Activated naive CD4-positive, alpha-beta T cell treated with anti-CD3 and anti-CD28 coated beads, Interleukin-2, amount 10 ng/mL, durations not matched to agents 7 days and 5 days (primary cell): ENCODE data around the gene NXPH2.
"Not testable (repeated sequence)": the region's sequence is repeated elsewhere in the genome, so short reads cannot be mapped to it uniquely, and the experiment has no call there.

Source experiments
- CTCF ChIA-PET: fragments of 350-600 bp; sonication (Branson Sonifier 250); formaldehyde crosslinking; loops from one replicate; lab custom pipeline; 2021; ENCODE audit warnings: antibody characterized with exemption; lab: Charles Lee
- DNase-seq: peaks from one replicate; pipeline ENCODE4 v3.0.0-alpha.2; 2020
- H3K27ac Mint-ChIP-seq: one replicate; pipeline ENCODE4 v1.8.0; 2021; ENCODE audit warnings: mild to moderate bottlenecking, moderate library complexity, mixed read lengths
- H3K27me3 Mint-ChIP-seq: one replicate; pipeline ENCODE4 v1.8.0; 2021; ENCODE audit warnings: mild to moderate bottlenecking, mixed read lengths
- H3K36me3 Mint-ChIP-seq: one replicate; pipeline ENCODE4 v1.8.0; 2021; ENCODE audit warnings: mixed read lengths
- H3K4me1 Mint-ChIP-seq: one replicate; pipeline ENCODE4 v1.8.0; 2021; ENCODE audit warnings: mixed read lengths
- H3K4me3 Mint-ChIP-seq: one replicate; pipeline ENCODE4 v1.8.0; 2021; ENCODE audit warnings: mild to moderate bottlenecking, moderate library complexity, mixed read lengths
- H3K9me3 Mint-ChIP-seq: one replicate; pipeline ENCODE4 v1.8.0; 2021; ENCODE audit warnings: mixed read lengths

Gene NXPH2

GRCh38 chr2:138777996-138778395 is 2.2 kb downstream of the NXPH2 start:
- CTCF ChIA-PET: no interaction called here
- Mint-ChIP-seq H3K36me3 (no peaks in the 10 kb centered on the region), H3K4me1 (no peaks in the 10 kb centered on the region), H3K4me3 (no peak overlapping the region), H3K27ac (no peak overlapping the region), H3K27me3 (peaks cover 35% of the 10 kb centered on the region), H3K9me3 (no peaks in the 10 kb centered on the region)
- no peak for DNase-seq

- Mint-ChIP-seq H3K9me3 (no peaks in the 10 kb centered on the region), H3K27me3 (peaks cover 19% of the 10 kb centered on the region), H3K27ac (no peak overlapping the region), H3K4me1 (no peaks in the 10 kb centered on the region), H3K36me3 (no peaks in the 10 kb centered on the region), H3K4me3 (no peak overlapping the region)
- no peak for DNase-seq
- CTCF ChIA-PET: no interaction called here
These were observed 4.5 kb downstream of the NXPH2 start for GRCh38 chr2:138775736-138776135.

GRCh38 chr2:138771534-138771933 is 8.7 kb downstream of the NXPH2 start:
- Mint-ChIP-seq H3K4me1 (no peaks in the 10 kb centered on the region), H3K9me3 (no peaks in the 10 kb centered on the region), H3K36me3 (no peaks in the 10 kb centered on the region), H3K4me3 (no peak overlapping the region), H3K27ac (no peak overlapping the region), H3K27me3 (no peaks in the 10 kb centered on the region)
- CTCF ChIA-PET: no interaction called here
- DNase-seq: no peak

GRCh38 chr2:138767101-138767500 is 13.1 kb downstream of the NXPH2 start:
- H3K27me3 Mint-ChIP-seq: no peaks in the 10 kb centered on the region
- H3K27ac Mint-ChIP-seq: no peak overlapping the region
- CTCF ChIA-PET: no interaction called here
- no peak overlapping the region for H3K4me3 Mint-ChIP-seq
- no peak for DNase-seq
- no peaks in the 10 kb centered on the region for H3K4me1 Mint-ChIP-seq
- H3K36me3 Mint-ChIP-seq: no peaks in the 10 kb centered on the region
- H3K9me3 Mint-ChIP-seq: no peaks in the 10 kb centered on the region

- H3K36me3 Mint-ChIP-seq: no peaks in the 10 kb centered on the region
- H3K27ac Mint-ChIP-seq: no peak overlapping the region
- H3K27me3 Mint-ChIP-seq: no peaks in the 10 kb centered on the region
- no peaks in the 10 kb centered on the region for H3K9me3 Mint-ChIP-seq
- no peak overlapping the region for H3K4me3 Mint-ChIP-seq
- CTCF ChIA-PET: no interaction called here
- DNase-seq: no peak
- no peaks in the 10 kb centered on the region for H3K4me1 Mint-ChIP-seq
These were observed 13.7 kb downstream of the NXPH2 start for GRCh38 chr2:138766464-138766863.

GRCh38 chr2:138763971-138764370 is 16.2 kb downstream of the NXPH2 start:
- no peak overlapping the region for H3K27ac Mint-ChIP-seq
- H3K4me1 Mint-ChIP-seq: no peaks in the 10 kb centered on the region
- H3K27me3 Mint-ChIP-seq: no peaks in the 10 kb centered on the region
- no peaks in the 10 kb centered on the region for H3K36me3 Mint-ChIP-seq
- no peak for DNase-seq
- CTCF ChIA-PET: no interaction called here
- no peak overlapping the region for H3K4me3 Mint-ChIP-seq
- no peaks in the 10 kb centered on the region for H3K9me3 Mint-ChIP-seq

GRCh38 chr2:138762533-138762932 is 17.7 kb downstream of the NXPH2 start:
- CTCF ChIA-PET: no interaction called here
- H3K27ac Mint-ChIP-seq: no peak overlapping the region
- H3K27me3 Mint-ChIP-seq: no peaks in the 10 kb centered on the region
- H3K4me3 Mint-ChIP-seq: no peak overlapping the region
- DNase-seq: no peak
- H3K36me3 Mint-ChIP-seq: no peaks in the 10 kb centered on the region
- H3K9me3 Mint-ChIP-seq: no peaks in the 10 kb centered on the region
- no peaks in the 10 kb centered on the region for H3K4me1 Mint-ChIP-seq

GRCh38 chr2:138760676-138761075 is 19.5 kb downstream of the NXPH2 start:
- Mint-ChIP-seq H3K4me1 (no peaks in the 10 kb centered on the region), H3K27ac (no peak overlapping the region), H3K9me3 (no peaks in the 10 kb centered on the region), H3K4me3 (no peak overlapping the region), H3K27me3 (no peaks in the 10 kb centered on the region), H3K36me3 (no peaks in the 10 kb centered on the region)
- no peak for DNase-seq
- CTCF ChIA-PET: no interaction called here

- no peaks in the 10 kb centered on the region for H3K4me1 Mint-ChIP-seq
- H3K27me3 Mint-ChIP-seq: no peaks in the 10 kb centered on the region
- no peak overlapping the region for H3K4me3 Mint-ChIP-seq
- CTCF ChIA-PET: no interaction called here
- H3K27ac Mint-ChIP-seq: no peak overlapping the region
- H3K9me3 Mint-ChIP-seq: no peaks in the 10 kb centered on the region
- no peak for DNase-seq
- no peaks in the 10 kb centered on the region for H3K36me3 Mint-ChIP-seq
These were observed 22.8 kb downstream of the NXPH2 start for GRCh38 chr2:138757384-138757783.

- Mint-ChIP-seq H3K4me3 (no peak overlapping the region), H3K9me3 (no peaks in the 10 kb centered on the region), H3K27me3 (no peaks in the 10 kb centered on the region), H3K4me1 (no peaks in the 10 kb centered on the region), H3K27ac (no peak overlapping the region), H3K36me3 (no peaks in the 10 kb centered on the region)
- CTCF ChIA-PET: no interaction called here
- no peak for DNase-seq
These were observed 27.8 kb downstream of the NXPH2 start for GRCh38 chr2:138752197-138752956.

GRCh38 chr2:138744713-138745112 is 35.5 kb downstream of the NXPH2 start:
- Mint-ChIP-seq H3K9me3 (no peaks in the 10 kb centered on the region), H3K4me1 (no peaks in the 10 kb centered on the region), H3K27ac (no peak overlapping the region), H3K27me3 (no peaks in the 10 kb centered on the region), H3K36me3 (no peaks in the 10 kb centered on the region), H3K4me3 (no peak overlapping the region)
- no peak for DNase-seq
- CTCF ChIA-PET: no interaction called here

GRCh38 chr2:138742441-138743057 is 37.6 kb downstream of the NXPH2 start:
- H3K9me3 Mint-ChIP-seq: no peaks in the 10 kb centered on the region
- CTCF ChIA-PET: no interaction called here
- H3K36me3 Mint-ChIP-seq: no peaks in the 10 kb centered on the region
- H3K27ac Mint-ChIP-seq: no peak overlapping the region
- DNase-seq: no peak
- H3K4me3 Mint-ChIP-seq: no peak overlapping the region
- H3K27me3 Mint-ChIP-seq: no peaks in the 10 kb centered on the region
- H3K4me1 Mint-ChIP-seq: no peaks in the 10 kb centered on the region

GRCh38 chr2:138741851-138742250 is 38.3 kb downstream of the NXPH2 start:
- CTCF ChIA-PET: no interaction called here
- Mint-ChIP-seq H3K4me1 (no peaks in the 10 kb centered on the region), H3K36me3 (no peaks in the 10 kb centered on the region), H3K27ac (no peak overlapping the region), H3K4me3 (no peak overlapping the region), H3K9me3 (peaks cover 3% of the 10 kb centered on the region), H3K27me3 (no peaks in the 10 kb centered on the region)
- DNase-seq: no peak

- not testable (repeated sequence) for H3K36me3 Mint-ChIP-seq, DNase-seq, H3K27me3 Mint-ChIP-seq, H3K4me1 Mint-ChIP-seq, H3K4me3 Mint-ChIP-seq, H3K27ac Mint-ChIP-seq, H3K9me3 Mint-ChIP-seq
- CTCF ChIA-PET: interaction anchor here (0.6 kb wide), 1 partner anchor 28 kb away, joined by 4 read pairs; no protein-coding TSS in a partner anchor
These were observed 43.1 kb downstream of the NXPH2 start for GRCh38 chr2:138737009-138737554.

- no peaks in the 10 kb centered on the region for H3K27me3 Mint-ChIP-seq
- CTCF ChIA-PET: no interaction called here
These were observed 47.5 kb downstream of the NXPH2 start for GRCh38 chr2:138732651-138733050.

More at GRCh38 chr2:138732651-138733050, 47.5 kb downstream of the NXPH2 start:
- Mint-ChIP-seq H3K9me3 (peaks cover 10% of the 10 kb centered on the region), H3K36me3 (no peaks in the 10 kb centered on the region), H3K4me3 (no peak overlapping the region), H3K4me1 (no peaks in the 10 kb centered on the region), H3K27ac (no peak overlapping the region)
- no peak for DNase-seq
